Measurements from ENCODE around the gene ACKR4.
"Not testable (repeated sequence)": the region's sequence is repeated elsewhere in the genome, so short reads cannot be mapped to it uniquely, and the experiment has no call there.

ACKR4 gene

GRCh38 chr3:132638706-132639105 lies 41.6 kb downstream of the ACKR4 start:
- in situ Hi-C loops (cut with HindIII; ENCODE audit: low sequenced_read_pairs): no loop called here

GRCh38 chr3:132641427-132641826 lies 44.4 kb downstream of the ACKR4 start:
- in situ Hi-C loops (cut with HindIII; ENCODE audit: low sequenced_read_pairs): not testable (repeated sequence)

- in situ Hi-C loops (cut with HindIII; ENCODE audit: low sequenced_read_pairs): no loop called here
Observed at GRCh38 chr3:132641837-132642538, 44.9 kb downstream of the ACKR4 start.

GRCh38 chr3:132642539-132642847 lies 45.4 kb downstream of the ACKR4 start:
- in situ Hi-C loops (cut with HindIII; ENCODE audit: low sequenced_read_pairs): no loop called here

- in situ Hi-C loops (cut with HindIII; ENCODE audit: low sequenced_read_pairs): no loop called here
Observed at GRCh38 chr3:132643366-132643765, 46.3 kb downstream of the ACKR4 start.

GRCh38 chr3:132645058-132645457 lies 48.0 kb downstream of the ACKR4 start:
- in situ Hi-C loops (cut with HindIII; ENCODE audit: low sequenced_read_pairs): no loop called here

- in situ Hi-C loops (cut with HindIII; ENCODE audit: low sequenced_read_pairs): no loop called here
Observed at GRCh38 chr3:132650153-132650552, 53.1 kb downstream of the ACKR4 start.

All from DLD1 (cell line).